HepG2 (cell line): ENCODE results near the gene FAAP20. TPM values are rescaled to one million over a fixed set of nuclear protein-coding genes. Genes with fewer than 3 reads are reported as not detected.

Experiments used
- AGO2 ChIP-seq: fragments of 200-400 bp; formaldehyde crosslinking; optimal IDR thresholded peaks from 2 replicates; pipeline ENCODE3; 2017; ENCODE audit warnings: mild to moderate bottlenecking, low read depth, low read length, moderate library complexity
- AKNA ChIP-seq: sonication (generic); formaldehyde crosslinking; IDR thresholded peaks from 2 replicates; pipeline ENCODE4 v1.4.0; 2020; ENCODE audit warnings: missing genetic modification reagents, borderline replicate concordance
- ATF3 ChIP-seq: sonication (generic); formaldehyde crosslinking; IDR thresholded peaks from 2 replicates; pipeline ENCODE4 v1.4.0; 2020; ENCODE audit warnings: missing genetic modification reagents
- CBX5 ChIP-seq: sonication (generic); formaldehyde crosslinking; IDR thresholded peaks from 2 replicates; pipeline ENCODE4 v1.4.0; 2020; ENCODE audit warnings: missing genetic modification reagents, borderline replicate concordance
- DZIP1 ChIP-seq: sonication (generic); formaldehyde crosslinking; IDR thresholded peaks from 2 replicates; pipeline ENCODE4 v1.5.0; 2020; ENCODE audit warnings: mild to moderate bottlenecking, missing genetic modification reagents
- EEA1 ChIP-seq: sonication (generic); formaldehyde crosslinking; IDR thresholded peaks from 2 replicates; pipeline ENCODE4 v1.5.1; 2020; ENCODE audit warnings: mild to moderate bottlenecking, missing genetic modification reagents, borderline replicate concordance
- EZH2 ChIP-seq: conservative IDR thresholded peaks from 2 replicates; pipeline ENCODE4 v1.6.1; 2012; ENCODE audit warnings: mild to moderate bottlenecking, low read depth, low read length, moderate library complexity
- HNF4A ChIP-seq: sonication (generic); formaldehyde crosslinking; IDR thresholded peaks from 2 replicates; pipeline ENCODE4 v1.4.0; 2020; ENCODE audit warnings: missing genetic modification reagents
- NCOA2 ChIP-seq: sonication (generic); formaldehyde crosslinking; IDR thresholded peaks from 2 replicates; pipeline ENCODE4 v1.8.0; 2022; ENCODE audit warnings: inconsistent platforms
- PATZ1 ChIP-seq: sonication (generic); formaldehyde crosslinking; IDR thresholded peaks from 2 replicates; pipeline ENCODE4 v1.4.0; 2020; ENCODE audit warnings: missing genetic modification reagents
- RBM39 ChIP-seq: fragments of 200-400 bp; formaldehyde crosslinking; IDR thresholded peaks from one replicate; pipeline ENCODE4 v1.6.1; 2018; ENCODE audit warnings: antibody characterized with exemption, mild to moderate bottlenecking, low read depth, low read length; ENCODE audit not compliant: poor library complexity, severe bottlenecking
- TAF1 ChIP-seq: sonication (generic); formaldehyde crosslinking; IDR thresholded peaks from 2 replicates; pipeline ENCODE4 v1.4.0; 2020; ENCODE audit warnings: missing genetic modification reagents
- TRIM24 ChIP-seq: sonication (generic); formaldehyde crosslinking; IDR thresholded peaks from 2 replicates; pipeline ENCODE4 v1.8.0; 2022; ENCODE audit warnings: mild to moderate bottlenecking, missing genetic modification reagents
- YEATS4 ChIP-seq: sonication (generic); formaldehyde crosslinking; IDR thresholded peaks from 2 replicates; pipeline ENCODE4 v1.4.0; 2020; ENCODE audit warnings: missing genetic modification reagents, borderline replicate concordance
- ZNF17 ChIP-seq: sonication (generic); formaldehyde crosslinking; IDR thresholded peaks from 2 replicates; pipeline ENCODE4 v1.5.0; 2020; ENCODE audit warnings: mild to moderate bottlenecking, missing genetic modification reagents
- ZNF205 ChIP-seq: IDR thresholded peaks from 2 replicates; pipeline ENCODE4 v1.6.1; 2018; ENCODE audit warnings: missing biosample characterization, missing genetic modification reagents
- ZNF607 ChIP-seq: sonication (generic); formaldehyde crosslinking; IDR thresholded peaks from 2 replicates; pipeline ENCODE4 v1.5.1; 2020; ENCODE audit warnings: missing genetic modification reagents, mild to moderate bottlenecking, borderline replicate concordance
- ZNF691 ChIP-seq: sonication (generic); formaldehyde crosslinking; IDR thresholded peaks from 2 replicates; pipeline ENCODE4 v1.4.0; 2020; ENCODE audit warnings: missing genetic modification reagents, low read depth, mild to moderate bottlenecking, borderline replicate concordance
- polyA plus RNA-seq, 8 experiments: library from polyadenylated mRNA; depleted of rRNA in 3 of 8; stranded (reverse) in 7 of 8; unstranded in 1 of 8; fragments of >200 nt; fragmentation: Illumina TruSeq in 4 of 8; extraction: Trizol in 4 of 8; gene quantifications; 2 replicates each; pipeline versions ENCODE4 v1.2.1 to v1.2.3, GENCODE V29; 2011 to 2016; ENCODE audit warnings: low read depth in 4 of 8, missing spikeins in 1 of 8, mixed read lengths in 1 of 8; ENCODE audit not compliant: insufficient read depth in 1 of 8
- total RNA-seq, 5 experiments: library from RNA; depleted of rRNA; stranded (reverse); fragments of >200 nt; fragmentation: Illumina TruSeq; extraction: Trizol; gene quantifications; 2 replicates each; pipeline ENCODE4 v1.2.3, GENCODE V29; 2016; ENCODE audit warnings: low read depth in 1 of 5

Gene FAAP20
- total and polyA plus RNA-seq, 2 of the 13 experiments (the other 11 are each of a cell fraction or from before 2014, with no cell fraction given), result 9.6 to 10.8 TPM

- TF ChIP-seq AGO2 (peak; percentile 71), ZNF691 (CRISPR knock-in tag) (no peak), DZIP1 (CRISPR knock-in tag) (0 out of 2 replicates have a peak, but pooled peaks have one; percentile 20), CBX5 (CRISPR knock-in tag) (peak; percentile 58; the same call in 1 of the 2 replicates), TAF1 (CRISPR knock-in tag) (peak; percentile 37; the same call in 1 of the 2 replicates), RBM39 (peak; percentile 77), PATZ1 (CRISPR knock-in tag) (peak; percentile 84), ZNF607 (CRISPR knock-in tag) (0 out of 2 replicates have a peak, but pooled peaks have one; percentile 45), TRIM24 (no peak), ATF3 (CRISPR knock-in tag) (no peak), ZNF205 (CRISPR knock-in tag) (peak; percentile 28; the same call in 1 of the 2 replicates), ZNF17 (CRISPR knock-in tag) (no peak), HNF4A (CRISPR knock-in tag) (peak; percentile 75), AKNA (CRISPR knock-in tag) (no peak), YEATS4 (peak; percentile 60; the same call in 1 of the 2 replicates), EZH2 (no peak), EEA1 (CRISPR knock-in tag) (no peak), NCOA2 (CRISPR knock-in tag) (peak; percentile 16; the same call in 1 of the 2 replicates)
Measured at GRCh38 chr1:2194898-2195673, 514 bp upstream of the FAAP20 start (continued).
